ENCODE results near the gene PSD4.

PSD4 gene

GRCh38 chr2:113179446-113180045 lies 5.8 kb downstream of the PSD4 start:
- Histone ChIP-seq H3K4me3 (ENCODE audit: insufficient read depth, low read depth, low read length) (no peak overlapping the region), H3K9me3 (ENCODE audit: control insufficient read depth, low read length) (no peaks in the 10 kb centered on the region), H3K27ac (ENCODE audit: insufficient read depth, low read depth, low read length, poor library complexity, severe bottlenecking) (no peak overlapping the region), H3K27me3 (ENCODE audit: control insufficient read depth, insufficient read depth, low read length, poor library complexity, severe bottlenecking) (no peaks in the 10 kb centered on the region), H3K36me3 (ENCODE audit: control insufficient read depth, insufficient read depth, low read length) (no peaks in the 10 kb centered on the region), H3K4me1 (ENCODE audit: control insufficient read depth, insufficient read depth, low read length) (peaks cover 20% of the 10 kb centered on the region)
- 93 to 94% methylated on average over 8 of the region's 8 CpGs for WGBS, 2 experiments

GRCh38 chr2:113180131-113180946 lies 6.6 kb downstream of the PSD4 start:
- no peaks in the 10 kb centered on the region for H3K27me3 ChIP-seq (ENCODE audit: control insufficient read depth, insufficient read depth, low read length, poor library complexity, severe bottlenecking)

GRCh38 chr2:113181258-113182051 lies 7.7 kb downstream of the PSD4 start:
- Histone ChIP-seq H3K27ac (ENCODE audit: insufficient read depth, low read depth, low read length, poor library complexity, severe bottlenecking) (no peak overlapping the region), H3K9me3 (ENCODE audit: control insufficient read depth, low read length) (no peaks in the 10 kb centered on the region), H3K36me3 (ENCODE audit: control insufficient read depth, insufficient read depth, low read length) (no peaks in the 10 kb centered on the region), H3K27me3 (ENCODE audit: control insufficient read depth, insufficient read depth, low read length, poor library complexity, severe bottlenecking) (no peaks in the 10 kb centered on the region), H3K4me1 (ENCODE audit: control insufficient read depth, insufficient read depth, low read length) (peaks cover 6% of the 10 kb centered on the region), H3K4me3 (ENCODE audit: insufficient read depth, low read depth, low read length) (no peak overlapping the region)
- 88 to 91% methylated on average over 8 of the region's 8 CpGs for WGBS, 2 experiments

More at GRCh38 chr2:113180131-113180946, 6.6 kb downstream of the PSD4 start:
- no peak overlapping the region for H3K27ac ChIP-seq (ENCODE audit: insufficient read depth, low read depth, low read length, poor library complexity, severe bottlenecking)
- peaks cover 14% of the 10 kb centered on the region for H3K4me1 ChIP-seq (ENCODE audit: control insufficient read depth, insufficient read depth, low read length)
- H3K36me3 ChIP-seq (ENCODE audit: control insufficient read depth, insufficient read depth, low read length): no peaks in the 10 kb centered on the region
- H3K9me3 ChIP-seq (ENCODE audit: control insufficient read depth, low read length): no peaks in the 10 kb centered on the region
- H3K4me3 ChIP-seq (ENCODE audit: insufficient read depth, low read depth, low read length): no peak overlapping the region
- 66 to 70% methylated on average over 15 to 17 of the region's 17 CpGs for WGBS, 2 experiments

- no peaks in the 10 kb centered on the region for H3K9me3 ChIP-seq (ENCODE audit: control insufficient read depth, low read length)
- H3K36me3 ChIP-seq (ENCODE audit: control insufficient read depth, insufficient read depth, low read length): no peaks in the 10 kb centered on the region
- H3K27me3 ChIP-seq (ENCODE audit: control insufficient read depth, insufficient read depth, low read length, poor library complexity, severe bottlenecking): no peaks in the 10 kb centered on the region
- H3K27ac ChIP-seq (ENCODE audit: insufficient read depth, low read depth, low read length, poor library complexity, severe bottlenecking): no peak overlapping the region
- no peak overlapping the region for H3K4me3 ChIP-seq (ENCODE audit: insufficient read depth, low read depth, low read length)
- H3K4me1 ChIP-seq (ENCODE audit: control insufficient read depth, insufficient read depth, low read length): peaks cover 4% of the 10 kb centered on the region
- 93 to 95% methylated on average over 15 of the region's 15 CpGs for WGBS, 2 experiments
These were observed 8.9 kb downstream of the PSD4 start for GRCh38 chr2:113182471-113183260.

GRCh38 chr2:113183264-113183663 lies 9.5 kb downstream of the PSD4 start:
- Histone ChIP-seq H3K9me3 (ENCODE audit: control insufficient read depth, low read length) (no peaks in the 10 kb centered on the region), H3K27ac (ENCODE audit: insufficient read depth, low read depth, low read length, poor library complexity, severe bottlenecking) (no peak overlapping the region), H3K27me3 (ENCODE audit: control insufficient read depth, insufficient read depth, low read length, poor library complexity, severe bottlenecking) (no peaks in the 10 kb centered on the region), H3K4me3 (ENCODE audit: insufficient read depth, low read depth, low read length) (no peak overlapping the region), H3K36me3 (ENCODE audit: control insufficient read depth, insufficient read depth, low read length) (no peaks in the 10 kb centered on the region), H3K4me1 (ENCODE audit: control insufficient read depth, insufficient read depth, low read length) (peaks cover 4% of the 10 kb centered on the region)
- WGBS, 2 experiments: 92% methylated on average over 8 of the region's 8 CpGs

- H3K27ac ChIP-seq (ENCODE audit: insufficient read depth, low read depth, low read length, poor library complexity, severe bottlenecking): no peak overlapping the region
- H3K36me3 ChIP-seq (ENCODE audit: control insufficient read depth, insufficient read depth, low read length): no peaks in the 10 kb centered on the region
- no peaks in the 10 kb centered on the region for H3K27me3 ChIP-seq (ENCODE audit: control insufficient read depth, insufficient read depth, low read length, poor library complexity, severe bottlenecking)
- H3K4me1 ChIP-seq (ENCODE audit: control insufficient read depth, insufficient read depth, low read length): peaks cover 4% of the 10 kb centered on the region
- no peaks in the 10 kb centered on the region for H3K9me3 ChIP-seq (ENCODE audit: control insufficient read depth, low read length)
- 80 to 94% methylated on average over 2 of the region's 2 CpGs for WGBS, 2 experiments
- H3K4me3 ChIP-seq (ENCODE audit: insufficient read depth, low read depth, low read length): no peak overlapping the region
These were observed 9.9 kb downstream of the PSD4 start for GRCh38 chr2:113183703-113184102.

- Histone ChIP-seq H3K36me3 (ENCODE audit: control insufficient read depth, insufficient read depth, low read length) (no peaks in the 10 kb centered on the region), H3K9me3 (ENCODE audit: control insufficient read depth, low read length) (no peaks in the 10 kb centered on the region), H3K4me1 (ENCODE audit: control insufficient read depth, insufficient read depth, low read length) (peaks cover 4% of the 10 kb centered on the region), H3K27ac (ENCODE audit: insufficient read depth, low read depth, low read length, poor library complexity, severe bottlenecking) (no peak overlapping the region), H3K27me3 (ENCODE audit: control insufficient read depth, insufficient read depth, low read length, poor library complexity, severe bottlenecking) (no peaks in the 10 kb centered on the region), H3K4me3 (ENCODE audit: insufficient read depth, low read depth, low read length) (no peak overlapping the region)
- 93 to 94% methylated on average over 8 of the region's 8 CpGs for WGBS, 2 experiments
These were observed 10.9 kb downstream of the PSD4 start for GRCh38 chr2:113184531-113185230.

GRCh38 chr2:113185664-113186432 lies 12.1 kb downstream of the PSD4 start:
- 91 to 94% methylated on average over 10 of the region's 10 CpGs for WGBS, 2 experiments

GRCh38 chr2:113186433-113186796 lies 12.6 kb downstream of the PSD4 start:
- no peaks in the 10 kb centered on the region for H3K4me1 ChIP-seq (ENCODE audit: control insufficient read depth, insufficient read depth, low read length)
- 87 to 91% methylated on average over 5 of the region's 5 CpGs for WGBS, 2 experiments
- no peaks in the 10 kb centered on the region for H3K36me3 ChIP-seq (ENCODE audit: control insufficient read depth, insufficient read depth, low read length)
- H3K27me3 ChIP-seq (ENCODE audit: control insufficient read depth, insufficient read depth, low read length, poor library complexity, severe bottlenecking): no peaks in the 10 kb centered on the region
- H3K4me3 ChIP-seq (ENCODE audit: insufficient read depth, low read depth, low read length): no peak overlapping the region
- H3K27ac ChIP-seq (ENCODE audit: insufficient read depth, low read depth, low read length, poor library complexity, severe bottlenecking): no peak overlapping the region
- H3K9me3 ChIP-seq (ENCODE audit: control insufficient read depth, low read length): no peaks in the 10 kb centered on the region

More at GRCh38 chr2:113185664-113186432, 12.1 kb downstream of the PSD4 start:
- H3K27me3 ChIP-seq (ENCODE audit: control insufficient read depth, insufficient read depth, low read length, poor library complexity, severe bottlenecking): no peaks in the 10 kb centered on the region
- H3K27ac ChIP-seq (ENCODE audit: insufficient read depth, low read depth, low read length, poor library complexity, severe bottlenecking): no peak overlapping the region
- no peaks in the 10 kb centered on the region for H3K36me3 ChIP-seq (ENCODE audit: control insufficient read depth, insufficient read depth, low read length)
- no peaks in the 10 kb centered on the region for H3K9me3 ChIP-seq (ENCODE audit: control insufficient read depth, low read length)
- H3K4me3 ChIP-seq (ENCODE audit: insufficient read depth, low read depth, low read length): no peak overlapping the region
- H3K4me1 ChIP-seq (ENCODE audit: control insufficient read depth, insufficient read depth, low read length): no peaks in the 10 kb centered on the region

Data from ectodermal cell (in vitro differentiated cells).